PFSK-1 (cell line): ENCODE data around the gene C11orf21.

ENCODE experiments used
- FOXP2 ChIP-seq: optimal IDR thresholded peaks from 2 replicates; pipeline ENCODE3; 2011; ENCODE audit warnings: borderline replicate concordance, control low read depth, inconsistent platforms; ENCODE audit not compliant: insufficient read depth; ENCODE audit errors: extremely low read length, extremely low read depth
- POLR2AphosphoS5 ChIP-seq: IDR thresholded peaks from 2 replicates; pipeline ENCODE4 v1.6.1; 2012; ENCODE audit warnings: low read depth, mild to moderate bottlenecking, control low read depth, low read length, moderate library complexity
- SIN3A ChIP-seq: IDR thresholded peaks from 2 replicates; pipeline ENCODE4 v1.6.1; 2012; ENCODE audit warnings: mild to moderate bottlenecking, low read length, moderate library complexity, borderline replicate concordance; ENCODE audit not compliant: insufficient read depth
- TAF1 ChIP-seq: IDR thresholded peaks from 2 replicates; pipeline ENCODE4 v1.6.1; 2012; ENCODE audit warnings: low read length, control low read depth, borderline replicate concordance; ENCODE audit not compliant: insufficient read depth
- TF ChIP-seq, protein P1 (sequence below), 2 experiments: IDR thresholded peaks; 2 replicates each; pipeline versions ENCODE4 v1.6.1 to v1.8.0; 2011 to 2012; ENCODE audit warnings: low read depth in 2 of 2, low read length in 2 of 2, control low read depth in 1 of 2, inconsistent platforms in 1 of 2, mild to moderate bottlenecking in 1 of 2, moderate library complexity in 1 of 2; ENCODE audit not compliant: insufficient read depth in 1 of 2

C11orf21 gene

GRCh38 chr11:2302306-2302895 is 683 bp upstream of the C11orf21 start:
- no peak for TF ChIP-seq SIN3A
- no peak for TF ChIP-seq TAF1
- TF ChIP-seq, protein P1, sequence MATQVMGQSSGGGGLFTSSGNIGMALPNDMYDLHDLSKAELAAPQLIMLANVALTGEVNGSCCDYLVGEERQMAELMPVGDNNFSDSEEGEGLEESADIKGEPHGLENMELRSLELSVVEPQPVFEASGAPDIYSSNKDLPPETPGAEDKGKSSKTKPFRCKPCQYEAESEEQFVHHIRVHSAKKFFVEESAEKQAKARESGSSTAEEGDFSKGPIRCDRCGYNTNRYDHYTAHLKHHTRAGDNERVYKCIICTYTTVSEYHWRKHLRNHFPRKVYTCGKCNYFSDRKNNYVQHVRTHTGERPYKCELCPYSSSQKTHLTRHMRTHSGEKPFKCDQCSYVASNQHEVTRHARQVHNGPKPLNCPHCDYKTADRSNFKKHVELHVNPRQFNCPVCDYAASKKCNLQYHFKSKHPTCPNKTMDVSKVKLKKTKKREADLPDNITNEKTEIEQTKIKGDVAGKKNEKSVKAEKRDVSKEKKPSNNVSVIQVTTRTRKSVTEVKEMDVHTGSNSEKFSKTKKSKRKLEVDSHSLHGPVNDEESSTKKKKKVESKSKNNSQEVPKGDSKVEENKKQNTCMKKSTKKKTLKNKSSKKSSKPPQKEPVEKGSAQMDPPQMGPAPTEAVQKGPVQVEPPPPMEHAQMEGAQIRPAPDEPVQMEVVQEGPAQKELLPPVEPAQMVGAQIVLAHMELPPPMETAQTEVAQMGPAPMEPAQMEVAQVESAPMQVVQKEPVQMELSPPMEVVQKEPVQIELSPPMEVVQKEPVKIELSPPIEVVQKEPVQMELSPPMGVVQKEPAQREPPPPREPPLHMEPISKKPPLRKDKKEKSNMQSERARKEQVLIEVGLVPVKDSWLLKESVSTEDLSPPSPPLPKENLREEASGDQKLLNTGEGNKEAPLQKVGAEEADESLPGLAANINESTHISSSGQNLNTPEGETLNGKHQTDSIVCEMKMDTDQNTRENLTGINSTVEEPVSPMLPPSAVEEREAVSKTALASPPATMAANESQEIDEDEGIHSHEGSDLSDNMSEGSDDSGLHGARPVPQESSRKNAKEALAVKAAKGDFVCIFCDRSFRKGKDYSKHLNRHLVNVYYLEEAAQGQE (IDR thresholded peaks at IDR 0.05; ENCODE audit: insufficient read depth in 1 of 2, low read depth in 2 of 2, low read length in 2 of 2), result no peak
- no peak for TF ChIP-seq POLR2AphosphoS5
- TF ChIP-seq FOXP2, result no peak

- no peak for TF ChIP-seq FOXP2
- no peak for TF ChIP-seq TAF1
- TF ChIP-seq, protein P1 (IDR thresholded peaks at IDR 0.05; ENCODE audit: insufficient read depth in 1 of 2, low read depth in 2 of 2, low read length in 2 of 2), result no peak
- no peak for TF ChIP-seq POLR2AphosphoS5
- TF ChIP-seq SIN3A, result no peak
These were observed 635 bp downstream of the C11orf21 start for GRCh38 chr11:2300936-2301630.

DNA sequence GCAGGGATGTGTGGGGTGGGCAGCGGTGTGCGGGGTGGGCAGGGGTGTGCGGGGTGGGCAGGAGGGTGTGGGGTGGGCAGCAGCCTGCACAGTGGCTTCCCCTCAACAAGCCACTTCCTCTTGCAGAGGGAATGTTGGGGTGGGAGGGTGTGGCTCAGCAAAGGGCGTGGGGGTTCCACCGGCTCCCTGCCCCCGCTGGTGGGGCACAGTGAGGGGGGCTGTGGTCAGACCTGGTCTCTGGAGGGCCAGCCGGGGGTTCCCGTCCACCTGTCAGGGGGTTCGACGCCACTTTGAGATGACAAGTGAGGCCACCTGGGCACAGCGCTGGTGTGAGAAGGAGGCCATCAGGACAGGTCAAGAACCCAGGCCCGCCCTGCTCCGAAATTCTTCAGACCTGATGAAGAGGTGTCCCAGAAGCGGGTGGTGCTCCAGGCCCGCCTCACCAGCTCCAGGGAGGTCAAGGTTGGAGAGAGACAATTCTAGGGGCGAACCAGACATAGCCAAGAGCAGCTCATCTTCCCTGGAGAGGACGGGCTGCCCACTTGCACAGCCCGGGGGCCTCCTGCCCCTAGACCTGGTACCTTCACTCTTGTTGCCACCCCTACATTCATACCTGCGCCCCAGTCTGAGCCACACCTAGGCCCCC is 1.3 kb downstream of the C11orf21 start:
- TF ChIP-seq, protein P1 (IDR thresholded peaks at IDR 0.05; ENCODE audit: insufficient read depth in 1 of 2, low read depth in 2 of 2, low read length in 2 of 2), result no peak
- no peak for TF ChIP-seq SIN3A
- TF ChIP-seq TAF1, result no peak

DNA sequence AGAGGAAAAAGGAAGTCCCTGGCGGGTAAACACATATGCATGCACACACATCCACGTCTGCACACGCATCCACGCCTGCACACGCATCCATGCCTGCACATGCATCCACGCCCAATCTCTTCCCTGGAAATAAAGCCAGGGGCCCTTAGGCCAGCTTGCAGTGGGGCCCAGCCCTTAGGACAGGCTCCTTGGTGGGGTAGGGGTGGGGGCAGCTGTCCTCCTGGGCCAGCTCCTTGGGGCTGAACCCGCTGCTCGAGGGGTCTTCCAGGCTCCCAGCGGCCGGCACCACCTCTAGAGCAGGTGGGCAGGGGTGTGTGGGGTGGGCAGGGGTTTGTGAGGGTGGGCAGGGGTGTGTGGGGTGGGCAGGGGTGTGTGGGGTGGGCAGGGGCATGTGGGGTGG is 1.9 kb downstream of the C11orf21 start:
- no peak for TF ChIP-seq FOXP2
- no peak for TF ChIP-seq TAF1
- TF ChIP-seq SIN3A, result no peak
- TF ChIP-seq, protein P1 (IDR thresholded peaks at IDR 0.05; ENCODE audit: insufficient read depth in 1 of 2, low read depth in 2 of 2, low read length in 2 of 2), result no peak
- no peak for TF ChIP-seq POLR2AphosphoS5
